Measurements from ENCODE around the gene SUMO4. TPM values are rescaled to one million over a fixed set of nuclear protein-coding genes. Genes with fewer than 3 reads are reported as not detected.

Gene SUMO4
- total RNA-seq, 4 donors from 2014 or later, result 1.2 to 15.3 (median 5.9) TPM; not detected in 1

- Histone ChIP-seq H3K4me3 (no peak overlapping the region), H3K9me3 (no peaks in the 10 kb centered on the region), H3K4me1 (no peaks in the 10 kb centered on the region), H3K36me3 (no peaks in the 10 kb centered on the region), H3K27me3 (no peaks in the 10 kb centered on the region), H3K27ac (no peak overlapping the region)
- no peak for TF ChIP-seq POLR2A (IDR thresholded peaks at IDR 0.05)
- TF ChIP-seq, protein P1, sequence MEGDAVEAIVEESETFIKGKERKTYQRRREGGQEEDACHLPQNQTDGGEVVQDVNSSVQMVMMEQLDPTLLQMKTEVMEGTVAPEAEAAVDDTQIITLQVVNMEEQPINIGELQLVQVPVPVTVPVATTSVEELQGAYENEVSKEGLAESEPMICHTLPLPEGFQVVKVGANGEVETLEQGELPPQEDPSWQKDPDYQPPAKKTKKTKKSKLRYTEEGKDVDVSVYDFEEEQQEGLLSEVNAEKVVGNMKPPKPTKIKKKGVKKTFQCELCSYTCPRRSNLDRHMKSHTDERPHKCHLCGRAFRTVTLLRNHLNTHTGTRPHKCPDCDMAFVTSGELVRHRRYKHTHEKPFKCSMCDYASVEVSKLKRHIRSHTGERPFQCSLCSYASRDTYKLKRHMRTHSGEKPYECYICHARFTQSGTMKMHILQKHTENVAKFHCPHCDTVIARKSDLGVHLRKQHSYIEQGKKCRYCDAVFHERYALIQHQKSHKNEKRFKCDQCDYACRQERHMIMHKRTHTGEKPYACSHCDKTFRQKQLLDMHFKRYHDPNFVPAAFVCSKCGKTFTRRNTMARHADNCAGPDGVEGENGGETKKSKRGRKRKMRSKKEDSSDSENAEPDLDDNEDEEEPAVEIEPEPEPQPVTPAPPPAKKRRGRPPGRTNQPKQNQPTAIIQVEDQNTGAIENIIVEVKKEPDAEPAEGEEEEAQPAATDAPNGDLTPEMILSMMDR (IDR thresholded peaks at IDR 0.05), result no peak
- intact Hi-C loops (cut with DNase I; ENCODE audit: low total_unique reads), result no loop called here
- no peak for DNase-seq
Measured at GRCh38 chr6:149393002-149393679, 6.9 kb upstream of the SUMO4 start.

DNA sequence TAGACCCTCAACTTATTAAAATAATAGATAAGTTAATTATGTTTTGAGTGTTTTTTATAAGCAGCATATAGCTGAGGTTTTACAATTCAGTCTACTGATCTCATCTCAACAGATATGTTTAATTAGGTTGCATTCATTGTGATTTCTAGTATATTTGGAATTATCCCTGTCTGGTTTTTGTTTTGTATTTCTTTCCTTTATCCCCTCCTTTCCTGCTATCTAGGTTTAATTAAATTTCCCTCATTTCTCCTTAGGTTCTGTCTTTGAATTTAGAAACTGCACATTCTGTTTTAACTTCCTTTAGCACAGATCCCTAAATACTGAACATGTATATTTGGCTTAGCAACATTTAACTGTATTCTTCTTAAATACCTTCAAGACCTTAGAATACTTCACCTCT, 4.9 kb upstream of the SUMO4 start:
- TF ChIP-seq POLR2A (IDR thresholded peaks at IDR 0.05), result no peak
- TF ChIP-seq, protein P1 (IDR thresholded peaks at IDR 0.05), result no peak
- DNase-seq, result no peak
- no peak overlapping the region for H3K4me3 ChIP-seq
- intact Hi-C loops (cut with DNase I; ENCODE audit: low total_unique reads), result no loop called here
- no peaks in the 10 kb centered on the region for H3K27me3 ChIP-seq
- H3K4me1 ChIP-seq, result no peaks in the 10 kb centered on the region
- no peaks in the 10 kb centered on the region for H3K36me3 ChIP-seq
- no peak overlapping the region for H3K27ac ChIP-seq
- H3K9me3 ChIP-seq, result no peaks in the 10 kb centered on the region

DNA sequence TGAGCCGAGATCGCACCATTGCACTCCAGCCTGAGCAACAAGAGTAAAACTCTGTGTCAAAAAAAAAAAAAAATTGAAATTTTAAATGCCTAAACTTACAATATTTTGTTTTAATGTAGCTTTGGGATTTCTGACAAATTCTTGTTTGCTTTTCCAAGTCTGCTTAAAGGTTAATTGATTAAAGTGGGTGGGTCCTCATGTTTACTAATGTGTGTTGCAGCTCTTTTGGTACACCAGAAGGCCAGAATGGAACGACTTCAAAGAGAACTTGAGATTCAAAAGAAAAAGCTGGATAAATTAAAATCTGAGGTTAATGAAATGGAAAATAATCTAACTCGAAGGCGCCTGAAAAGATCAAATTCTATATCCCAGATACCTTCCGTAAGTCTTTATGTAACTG, 2.7 kb upstream of the SUMO4 start:
- H3K36me3 ChIP-seq, result no peaks in the 10 kb centered on the region

GRCh38 chr6:149403534-149403933, 3.5 kb downstream of the SUMO4 start:
- Histone ChIP-seq H3K9me3 (no peaks in the 10 kb centered on the region), H3K4me3 (no peak overlapping the region), H3K27ac (no peak overlapping the region), H3K36me3 (no peaks in the 10 kb centered on the region), H3K27me3 (no peaks in the 10 kb centered on the region), H3K4me1 (no peaks in the 10 kb centered on the region)
- DNase-seq, result no peak
- intact Hi-C loops (cut with DNase I; ENCODE audit: low total_unique reads), result no loop called here
- TF ChIP-seq, protein P1 (IDR thresholded peaks at IDR 0.05), result no peak
- no peak for TF ChIP-seq POLR2A (IDR thresholded peaks at IDR 0.05)

More for the DNA sequence above, 2.7 kb upstream of the SUMO4 start:
- H3K27me3 ChIP-seq, result no peaks in the 10 kb centered on the region
- DNase-seq, result no peak
- intact Hi-C loops (cut with DNase I; ENCODE audit: low total_unique reads), result no loop called here
- no peaks in the 10 kb centered on the region for H3K4me1 ChIP-seq
- no peak overlapping the region for H3K4me3 ChIP-seq
- no peak for TF ChIP-seq POLR2A (IDR thresholded peaks at IDR 0.05)
- TF ChIP-seq, protein P1 (IDR thresholded peaks at IDR 0.05), result no peak
- no peak overlapping the region for H3K27ac ChIP-seq
- no peaks in the 10 kb centered on the region for H3K9me3 ChIP-seq

GRCh38 chr6:149405823-149406765, 6.0 kb downstream of the SUMO4 start:
- Histone ChIP-seq H3K36me3 (no peaks in the 10 kb centered on the region), H3K27me3 (no peaks in the 10 kb centered on the region), H3K4me3 (no peak overlapping the region), H3K27ac (no peak overlapping the region), H3K9me3 (no peaks in the 10 kb centered on the region), H3K4me1 (no peaks in the 10 kb centered on the region)
- no peak for TF ChIP-seq POLR2A (IDR thresholded peaks at IDR 0.05)
- TF ChIP-seq, protein P1 (IDR thresholded peaks at IDR 0.05), result no peak
- DNase-seq, result no peak
- intact Hi-C loops (cut with DNase I; ENCODE audit: low total_unique reads), result no loop called here
